Measurements from ENCODE around the gene KIF5A.

The KIF5A gene

DNA sequence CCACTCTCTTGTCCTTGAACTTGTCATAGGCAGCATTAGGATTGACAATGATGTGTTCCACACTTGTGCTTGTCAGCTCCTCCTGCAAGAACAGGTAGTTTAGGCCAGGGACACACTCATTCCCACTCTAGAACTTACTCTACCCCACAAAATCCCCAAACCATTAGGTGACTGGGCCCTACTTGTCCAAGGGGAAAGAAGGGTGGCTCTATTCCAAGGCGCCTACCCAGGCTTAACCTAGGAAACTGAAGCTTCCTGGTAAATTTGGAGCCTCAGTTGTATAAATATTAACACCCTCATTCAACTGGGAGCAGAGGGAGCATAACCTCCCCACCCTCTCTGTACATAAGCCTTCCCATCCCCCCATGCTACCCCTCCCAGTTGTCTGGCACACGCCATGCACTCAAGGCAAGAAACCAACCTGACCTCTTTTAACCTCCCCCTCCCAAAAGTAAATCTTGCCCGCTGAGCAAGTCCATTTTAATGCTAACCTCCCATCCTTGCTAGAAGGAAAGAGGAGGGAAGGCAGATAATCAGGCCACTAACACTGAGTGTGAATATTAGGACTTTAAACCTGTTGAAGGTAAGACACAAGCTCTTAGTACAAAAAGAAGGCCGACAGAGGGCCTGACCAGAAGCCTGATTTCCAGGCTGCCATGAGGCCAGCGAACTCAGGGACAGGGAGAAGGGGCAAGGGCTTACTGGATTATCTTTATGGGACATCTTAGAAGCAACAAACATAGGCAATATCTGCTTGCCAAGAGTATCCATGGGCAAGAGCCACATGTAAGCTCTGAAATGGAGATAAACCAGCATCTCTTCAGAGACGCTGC lies 13.9 kb upstream of the KIF5A start:
- no peak for DNase-seq

GRCh38 chr12:57536597-57536942 lies 13.3 kb upstream of the KIF5A start:
- DNase-seq: no peak

GRCh38 chr12:57539134-57539768 lies 10.6 kb upstream of the KIF5A start:
- no peak for DNase-seq

DNA sequence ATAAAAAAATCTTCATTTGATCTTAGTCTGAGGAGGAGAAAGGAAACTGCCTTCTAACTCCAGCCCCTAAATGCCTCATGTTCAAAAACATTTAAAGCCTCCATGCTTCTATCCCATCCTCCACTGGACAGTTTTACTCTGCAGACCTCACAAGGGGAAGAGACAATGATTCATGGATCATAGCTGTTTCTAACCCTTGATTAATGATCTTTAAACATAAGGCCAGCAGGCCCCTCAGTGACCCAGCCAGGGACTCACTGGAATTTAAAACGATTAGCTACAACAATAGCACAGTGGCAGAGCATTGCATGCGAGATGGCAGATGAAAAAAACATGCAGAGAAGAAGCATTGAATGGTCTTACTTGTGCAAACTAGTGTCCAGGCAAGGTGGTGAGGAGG lies 8.8 kb upstream of the KIF5A start:
- DNase-seq: no peak

DNA sequence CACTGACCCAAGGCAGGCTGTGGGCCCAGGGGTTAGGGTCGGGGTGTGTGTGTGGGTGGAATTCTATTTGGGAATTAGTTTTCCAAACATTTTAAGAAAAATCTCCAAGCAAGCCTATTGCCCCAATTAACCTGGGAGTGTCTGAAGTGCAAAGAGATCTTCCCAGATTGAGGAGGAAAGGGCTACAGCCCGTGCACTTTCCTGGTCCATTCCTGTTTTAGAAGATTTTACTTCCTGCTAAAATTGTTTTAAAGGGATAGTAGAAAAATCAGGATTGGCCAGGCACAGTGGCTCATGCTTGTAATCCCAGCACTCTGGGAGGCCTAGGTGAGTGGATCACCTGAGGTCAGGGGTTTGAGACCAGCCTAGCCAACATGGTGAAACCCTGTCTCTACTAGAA lies 8.1 kb upstream of the KIF5A start:
- no peak for DNase-seq

DNA sequence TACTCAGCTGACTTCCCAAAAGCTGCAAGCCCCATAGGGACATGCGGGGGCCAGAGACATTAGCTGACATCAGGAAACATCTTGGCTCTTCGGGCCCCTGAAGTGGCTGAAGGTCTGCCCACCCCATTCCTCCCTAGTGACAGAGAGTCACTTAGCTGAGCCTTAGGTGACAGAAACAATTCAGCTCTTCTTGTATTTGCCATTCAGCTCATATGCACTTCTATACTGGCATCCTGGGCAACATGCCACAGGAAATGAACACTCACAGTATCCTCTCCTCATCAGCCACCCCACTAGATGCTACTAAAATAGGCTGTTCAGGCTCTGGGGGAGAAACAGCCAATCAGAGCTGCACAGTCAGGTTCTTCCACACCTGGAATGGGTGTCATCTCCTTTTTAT lies 6.3 kb upstream of the KIF5A start:
- no peak for DNase-seq

DNA sequence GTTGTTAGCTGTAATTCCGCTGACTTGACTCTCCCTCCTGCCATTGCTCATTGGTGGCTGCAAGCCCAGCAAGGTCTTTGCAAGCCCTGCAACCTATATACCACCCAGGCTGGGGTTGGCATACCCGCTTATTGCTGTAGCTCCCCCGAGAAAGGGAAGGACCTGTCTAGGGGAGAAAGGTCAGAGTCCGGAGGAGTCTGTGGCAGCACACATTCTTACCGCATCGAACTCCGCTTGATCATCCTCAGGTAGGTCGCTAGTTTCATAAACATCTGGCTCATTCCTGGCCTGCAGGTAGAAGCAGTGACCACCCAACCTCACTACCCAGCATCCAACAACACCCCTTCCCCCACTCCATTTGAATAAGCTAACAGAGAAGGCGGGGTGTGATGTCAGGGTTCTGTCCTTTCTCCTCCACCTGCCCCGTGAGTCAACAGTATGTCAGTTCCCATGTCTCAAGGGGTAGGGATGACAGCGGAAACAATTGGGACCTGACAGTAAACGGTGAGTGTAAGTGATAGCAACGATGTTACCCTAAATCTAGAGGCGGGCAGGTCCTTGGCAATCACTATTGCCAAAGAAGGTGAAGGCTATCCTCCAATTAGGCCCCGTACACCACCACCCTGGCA lies 3.9 kb upstream of the KIF5A start:
- DNase-seq: no peak

- peak; percentile 98 for DNase-seq
Measured at GRCh38 chr12:57546438-57547287, 3.2 kb upstream of the KIF5A start, which contains the start of gene DCTN2. Gene DCTN2 (minus strand): TSS chr12:57547192. CDS start chr12:57547063, 129 bp downstream.

DNA sequence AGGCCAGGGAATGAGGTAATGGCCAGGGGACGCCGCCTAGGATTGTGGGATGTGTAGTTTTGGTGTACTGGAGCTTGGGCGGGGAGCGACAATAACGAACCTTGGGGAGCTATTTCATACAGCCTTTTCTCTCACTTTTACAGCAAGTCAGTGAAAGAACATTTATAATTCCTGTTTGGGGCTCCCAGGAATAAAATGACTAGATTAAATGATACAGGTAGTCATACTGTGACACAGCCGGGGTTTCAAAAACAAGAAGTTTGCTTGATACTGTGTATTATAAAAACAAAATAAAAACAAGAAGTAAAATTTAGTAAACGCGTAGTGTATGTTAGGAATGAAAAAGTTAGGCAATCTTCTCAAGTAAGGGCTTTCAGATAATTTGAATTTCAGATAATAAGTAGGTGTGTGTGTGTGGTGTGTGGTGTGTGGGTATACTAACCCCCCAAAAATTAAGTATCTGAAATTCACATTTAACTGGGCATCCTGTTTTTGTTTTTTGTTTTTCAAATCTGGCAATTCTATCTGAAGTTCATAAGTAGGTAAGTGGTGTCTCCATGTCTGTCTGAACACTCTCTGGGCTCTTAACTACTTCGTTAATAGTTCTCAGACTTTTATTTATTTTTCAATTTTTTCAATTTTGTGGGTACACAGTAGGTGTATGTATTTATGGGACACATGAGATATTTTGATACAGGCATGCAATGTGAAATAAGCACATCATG lies 2.4 kb upstream of the KIF5A start:
- DNase-seq: no peak

- no peak for DNase-seq
Measured at GRCh38 chr12:57548013-57548315, 1.9 kb upstream of the KIF5A start.

DNA sequence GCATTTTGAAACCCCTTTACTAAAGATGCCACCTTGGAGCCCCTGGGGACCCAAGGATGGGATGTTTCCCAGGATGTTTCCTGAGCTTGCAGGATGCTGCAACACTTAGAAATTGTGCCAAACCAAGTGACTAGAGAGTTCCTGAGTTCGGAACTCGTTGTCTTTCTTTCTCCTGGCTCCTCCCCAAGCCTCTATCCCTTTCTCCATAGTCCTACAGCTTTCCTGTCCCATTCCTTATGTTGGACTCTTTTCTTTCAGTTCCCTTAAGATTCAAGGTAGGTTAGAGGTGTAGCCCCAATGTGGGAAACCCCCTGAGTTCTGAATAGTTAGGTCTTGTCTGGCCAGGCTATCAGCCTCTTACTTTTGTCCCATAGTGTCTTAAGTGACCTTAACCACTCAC lies 1.4 kb upstream of the KIF5A start:
- DNase-seq: no peak

DNA sequence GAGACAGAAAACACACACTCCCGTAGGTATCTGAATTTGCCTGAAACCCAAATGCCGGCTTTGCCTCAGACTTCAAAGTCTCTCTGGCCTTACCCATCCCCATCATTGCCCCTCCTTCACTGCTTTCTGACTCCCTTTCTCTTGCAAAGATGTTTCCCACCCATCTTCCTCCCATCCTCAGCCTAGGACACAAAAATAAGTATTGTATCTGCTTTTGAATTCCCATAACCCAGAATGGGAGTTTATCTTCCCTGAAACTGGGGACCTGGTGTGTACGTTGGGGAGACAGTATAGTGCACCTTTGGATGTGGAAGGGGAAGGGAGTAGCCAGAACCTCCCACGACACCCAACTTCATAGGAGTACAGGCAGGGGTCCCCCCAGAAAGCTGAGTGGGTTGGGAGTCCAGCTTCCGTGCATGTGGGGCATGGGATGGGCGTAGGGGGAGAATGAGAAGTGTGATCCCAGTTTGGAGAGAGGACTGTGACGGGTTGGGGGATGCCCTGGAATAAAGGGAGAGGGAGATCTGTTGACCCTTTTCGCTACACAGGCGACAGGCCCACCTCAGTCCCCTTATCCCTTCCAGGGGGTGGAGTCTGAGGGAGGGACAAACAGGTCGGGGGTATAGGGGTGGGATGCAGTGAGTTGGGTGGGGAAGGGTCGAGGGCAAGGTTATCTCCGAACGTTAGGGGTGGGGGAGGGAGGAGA lies 488 bp upstream of the KIF5A start:
- DNase-seq: no peak

- no peak for DNase-seq
Measured at GRCh38 chr12:57550641-57551549, 1.1 kb downstream of the KIF5A start.

- DNase-seq: no peak
Measured at GRCh38 chr12:57551637-57552305, 1.9 kb downstream of the KIF5A start.

GRCh38 chr12:57552306-57552651 lies 2.4 kb downstream of the KIF5A start:
- DNase-seq: no peak

GRCh38 chr12:57552835-57553313 lies 3.0 kb downstream of the KIF5A start:
- no peak for DNase-seq

- DNase-seq: no peak
Measured at GRCh38 chr12:57553343-57554202, 3.7 kb downstream of the KIF5A start.

GRCh38 chr12:57554453-57554852 lies 4.6 kb downstream of the KIF5A start:
- DNase-seq: no peak

- no peak for DNase-seq
Measured at GRCh38 chr12:57554897-57555296, 5.1 kb downstream of the KIF5A start.
